HepG2 (cell line): ENCODE results near the gene ANKRD65.

Source experiments
- ARID3A ChIP-seq: IDR thresholded peaks from 2 replicates; pipeline ENCODE4 v1.6.1; 2012; ENCODE audit warnings: low read depth, low read length, improper control_type of control experiment
- ARNTL ChIP-seq: sonication (generic); formaldehyde crosslinking; IDR thresholded peaks from 2 replicates; pipeline ENCODE4 v1.4.0; 2020; ENCODE audit warnings: mild to moderate bottlenecking, missing genetic modification reagents
- CREM ChIP-seq, 2 experiments: sonication (generic) in 1 of 2; formaldehyde crosslinking in 1 of 2; IDR thresholded peaks; 2 replicates each; pipeline versions ENCODE4 v1.4.0 to v1.6.1; 2016 to 2020; ENCODE audit warnings: antibody characterized with exemption in 1 of 2, mild to moderate bottlenecking in 1 of 2, missing genetic modification reagents in 1 of 2
- EEA1 ChIP-seq: sonication (generic); formaldehyde crosslinking; IDR thresholded peaks from 2 replicates; pipeline ENCODE4 v1.5.1; 2020; ENCODE audit warnings: mild to moderate bottlenecking, missing genetic modification reagents, borderline replicate concordance
- NPAS2 ChIP-seq: sonication (generic); formaldehyde crosslinking; IDR thresholded peaks from 2 replicates; pipeline ENCODE4 v1.8.0; 2022; ENCODE audit warnings: mild to moderate bottlenecking, missing genetic modification reagents, borderline replicate concordance
- TFAP4 ChIP-seq: sonication (generic); IDR thresholded peaks from 2 replicates; pipeline ENCODE4 v1.6.1; 2016; ENCODE audit warnings: low read depth, borderline replicate concordance
- ZBTB1 ChIP-seq: sonication (generic); formaldehyde crosslinking; IDR thresholded peaks from 2 replicates; pipeline ENCODE4 v1.4.0; 2020; ENCODE audit warnings: missing genetic modification reagents, borderline replicate concordance

- TF ChIP-seq ARNTL (CRISPR knock-in tag) (no peak), ZBTB1 (CRISPR knock-in tag) (no peak), TFAP4 (no peak), CREM (IDR thresholded peaks at IDR 0.05) (no peak), CREM (CRISPR knock-in tag; IDR thresholded peaks at IDR 0.05) (no peak), NPAS2 (CRISPR knock-in tag) (no peak), ARID3A (no peak), EEA1 (no peak)
Observed at GRCh38 chr1:1427820-1428148, 6.7 kb upstream of the ANKRD65 start.
